Measurements from ENCODE around the gene C14orf180.

DNA sequence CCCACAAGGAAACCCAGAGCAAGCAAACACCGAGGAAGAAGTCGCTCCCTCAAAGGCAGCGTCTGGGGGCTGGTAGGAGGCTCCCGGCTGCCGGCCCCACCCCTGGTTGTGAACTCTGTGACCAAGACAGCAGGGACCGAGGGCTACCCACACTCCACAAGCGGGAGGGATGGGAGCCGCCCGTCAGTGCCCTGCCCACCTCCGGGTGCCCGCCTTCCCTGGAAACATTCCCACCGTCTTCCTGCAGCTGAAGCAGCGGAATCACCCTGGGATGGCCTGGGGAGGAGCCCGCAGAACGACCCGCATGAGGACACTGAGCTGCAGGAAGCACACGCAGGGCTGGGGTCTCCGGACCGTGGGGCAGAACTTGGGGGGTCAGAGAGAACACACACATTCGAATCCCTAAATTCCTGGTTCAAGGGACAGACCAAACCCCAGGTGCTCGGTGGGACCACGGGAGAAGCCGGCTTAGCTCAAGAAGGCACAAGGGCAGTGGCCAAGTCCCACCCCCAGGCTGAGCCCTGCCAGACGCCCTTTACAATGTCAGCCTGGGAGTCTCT, 33.5 kb upstream of the C14orf180 start:
- TF ChIP-seq POLR2A (IDR thresholded peaks at IDR 0.05) = no peak
- no peak for TF ChIP-seq CTCF (IDR thresholded peaks at IDR 0.05)

Measured in right lobe of liver (tissue), 4 donors.